IMR-90 (cell line): ENCODE measurements around the gene XCL1.

Experiments used
- BHLHE40 ChIP-seq: fragments of 150-350 bp; IDR thresholded peaks from 2 replicates; pipeline ENCODE4 v1.6.1; 2016; ENCODE audit warnings: mild to moderate bottlenecking, low read depth, low read length
- CEBPB ChIP-seq: IDR thresholded peaks from 2 replicates; pipeline ENCODE4 v1.6.1; 2012; ENCODE audit warnings: low read depth, low read length, improper control_type of control experiment
- CHD1 ChIP-seq: IDR thresholded peaks from 2 replicates; pipeline ENCODE4 v1.6.1; 2012; ENCODE audit warnings: low read depth, low read length, improper control_type of control experiment
- CTCF ChIP-seq: conservative IDR thresholded peaks from 2 replicates; pipeline ENCODE4 v1.5.1; 2012; ENCODE audit warnings: mild to moderate bottlenecking, low read depth, low read length, improper control_type of control experiment
- ELK1 ChIP-seq: fragments of 150-350 bp; IDR thresholded peaks from 2 replicates; pipeline ENCODE4 v1.6.1; 2016; ENCODE audit warnings: low read depth, mild to moderate bottlenecking, low read length, moderate library complexity, borderline replicate concordance
- FOS ChIP-seq: fragments of 150-350 bp; IDR thresholded peaks from 2 replicates; pipeline ENCODE4 v1.6.1; 2016; ENCODE audit warnings: low read depth, low read length
- MXI1 ChIP-seq: IDR thresholded peaks from 2 replicates; pipeline ENCODE4 v1.6.1; 2012; ENCODE audit warnings: low read depth, mild to moderate bottlenecking, low read length, moderate library complexity, borderline replicate concordance
- NFE2L2 ChIP-seq: fragments of 150-350 bp; IDR thresholded peaks from 2 replicates; pipeline ENCODE4 v1.6.1; 2016; ENCODE audit warnings: low read depth, mild to moderate bottlenecking, low read length
- POLR2A ChIP-seq: IDR thresholded peaks from 2 replicates; pipeline ENCODE4 v1.6.1; 2012; ENCODE audit warnings: mild to moderate bottlenecking, low read depth, low read length
- RAD21 ChIP-seq: IDR thresholded peaks from 2 replicates; pipeline ENCODE4 v1.6.1; 2012; ENCODE audit warnings: low read length, improper control_type of control experiment
- RCOR1 ChIP-seq: IDR thresholded peaks from 2 replicates; pipeline ENCODE4 v1.6.1; 2012; ENCODE audit warnings: mild to moderate bottlenecking, low read length, improper control_type of control experiment; ENCODE audit not compliant: insufficient replicate concordance
- RFX5 ChIP-seq: IDR thresholded peaks from 2 replicates; pipeline ENCODE4 v1.8.0; 2012; ENCODE audit warnings: low read depth, mild to moderate bottlenecking, low read length, moderate library complexity
- USF2 ChIP-seq: fragments of 150-350 bp; IDR thresholded peaks from 2 replicates; pipeline ENCODE4 v1.6.1; 2017; ENCODE audit warnings: mild to moderate bottlenecking, antibody characterized with exemption, low read length, low read depth

- TF ChIP-seq CTCF (no peak), CHD1 (no peak), POLR2A (no peak), RAD21 (no peak), CEBPB (no peak), FOS (no peak), RCOR1 (no peak), RFX5 (no peak), ELK1 (no peak), NFE2L2 (no peak), USF2 (no peak), MXI1 (no peak), BHLHE40 (no peak)
Observed at GRCh38 chr1:168551688-168552087, 24.7 kb upstream of the XCL1 start.
